ENCODE measurements around the gene MMP27. TPM values are rescaled to one million over a fixed set of nuclear protein-coding genes. Genes with fewer than 3 reads are reported as not detected.

The MMP27 gene
- total RNA-seq, 4 donors from 2014 or later: not detected

- DNase-seq (ENCODE audit: low spot score) (no peak), ATAC-seq (ENCODE audit: low FRiP score) (no peak)
- TF ChIP-seq, protein P1, sequence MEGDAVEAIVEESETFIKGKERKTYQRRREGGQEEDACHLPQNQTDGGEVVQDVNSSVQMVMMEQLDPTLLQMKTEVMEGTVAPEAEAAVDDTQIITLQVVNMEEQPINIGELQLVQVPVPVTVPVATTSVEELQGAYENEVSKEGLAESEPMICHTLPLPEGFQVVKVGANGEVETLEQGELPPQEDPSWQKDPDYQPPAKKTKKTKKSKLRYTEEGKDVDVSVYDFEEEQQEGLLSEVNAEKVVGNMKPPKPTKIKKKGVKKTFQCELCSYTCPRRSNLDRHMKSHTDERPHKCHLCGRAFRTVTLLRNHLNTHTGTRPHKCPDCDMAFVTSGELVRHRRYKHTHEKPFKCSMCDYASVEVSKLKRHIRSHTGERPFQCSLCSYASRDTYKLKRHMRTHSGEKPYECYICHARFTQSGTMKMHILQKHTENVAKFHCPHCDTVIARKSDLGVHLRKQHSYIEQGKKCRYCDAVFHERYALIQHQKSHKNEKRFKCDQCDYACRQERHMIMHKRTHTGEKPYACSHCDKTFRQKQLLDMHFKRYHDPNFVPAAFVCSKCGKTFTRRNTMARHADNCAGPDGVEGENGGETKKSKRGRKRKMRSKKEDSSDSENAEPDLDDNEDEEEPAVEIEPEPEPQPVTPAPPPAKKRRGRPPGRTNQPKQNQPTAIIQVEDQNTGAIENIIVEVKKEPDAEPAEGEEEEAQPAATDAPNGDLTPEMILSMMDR (IDR thresholded peaks at IDR 0.05): no peak
Measured at GRCh38 chr11:102717280-102717679, 11.7 kb upstream of the MMP27 start.

DNA sequence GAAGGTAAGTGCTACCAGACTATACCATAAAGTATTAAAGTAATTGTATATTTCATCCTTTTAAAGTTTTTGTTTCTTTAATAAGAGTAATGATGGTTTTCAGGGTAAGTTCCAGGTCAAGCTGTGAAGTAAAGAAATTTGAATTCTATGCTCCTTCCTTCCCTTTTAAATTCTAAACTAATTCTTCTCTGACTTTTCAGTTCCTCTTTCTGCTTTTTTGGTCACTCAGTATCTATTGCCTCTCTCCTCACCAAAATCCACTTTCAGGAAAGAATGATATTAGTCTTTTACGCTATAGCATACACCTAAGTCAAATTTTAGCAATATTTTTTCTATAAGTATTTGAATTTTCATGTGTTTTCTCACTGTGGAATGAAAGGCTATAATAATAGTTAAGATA is 11.0 kb upstream of the MMP27 start:
- TF ChIP-seq, protein P1 (IDR thresholded peaks at IDR 0.05): no peak
- ATAC-seq (ENCODE audit: low FRiP score) (no peak), DNase-seq (ENCODE audit: low spot score) (no peak)

- ATAC-seq (ENCODE audit: low FRiP score): no peak
- no peak for DNase-seq (ENCODE audit: low spot score)
Measured at GRCh38 chr11:102712137-102712536, 6.6 kb upstream of the MMP27 start.

GRCh38 chr11:102709201-102709945 is 3.8 kb upstream of the MMP27 start:
- ATAC-seq (ENCODE audit: low FRiP score) (no peak), DNase-seq (ENCODE audit: low spot score) (no peak)
- TF ChIP-seq, protein P1 (IDR thresholded peaks at IDR 0.05): no peak

More at GRCh38 chr11:102712137-102712536, 6.6 kb upstream of the MMP27 start:
- TF ChIP-seq, protein P1 (IDR thresholded peaks at IDR 0.05): no peak

DNA sequence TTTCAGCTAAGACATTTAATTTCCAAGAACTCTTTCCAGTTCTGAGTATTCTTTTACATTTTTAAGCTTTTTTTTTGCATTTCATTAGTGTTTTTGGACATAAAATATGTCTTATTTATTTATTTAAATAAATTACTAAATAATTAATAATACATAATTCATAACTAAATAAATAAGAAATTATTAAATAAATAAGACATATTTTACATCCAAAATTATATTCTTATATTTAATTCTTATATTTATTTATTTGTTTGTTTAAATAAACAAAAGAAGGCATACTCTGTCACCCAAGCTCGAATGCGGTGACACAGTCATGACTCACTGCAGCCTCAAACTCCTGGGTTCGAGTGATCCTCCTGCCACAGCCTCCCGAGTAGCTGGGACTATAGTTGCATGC is 3.1 kb upstream of the MMP27 start:
- TF ChIP-seq, protein P1 (IDR thresholded peaks at IDR 0.05): no peak
- no peak for ATAC-seq (ENCODE audit: low FRiP score)
- no peak for DNase-seq (ENCODE audit: low spot score)

DNA sequence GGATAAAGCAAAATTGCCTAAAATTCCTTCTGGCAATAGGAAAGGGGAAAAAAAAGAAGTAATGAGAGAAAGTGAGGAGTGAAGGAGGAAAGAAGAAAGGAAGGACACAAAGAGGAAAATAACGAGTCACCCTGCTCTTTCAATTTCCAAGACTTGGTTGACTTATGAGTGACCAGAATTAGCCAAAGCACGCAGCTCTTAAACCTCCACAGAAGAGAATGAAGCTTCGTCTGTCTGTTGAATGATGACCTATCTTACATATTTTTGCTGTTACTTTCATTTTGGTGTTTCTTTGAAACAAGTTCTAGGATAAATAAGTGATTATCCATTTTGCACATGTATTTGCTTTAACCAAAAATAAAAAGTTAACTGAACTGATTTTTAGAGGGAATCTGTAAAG is 728 bp downstream of the MMP27 start:
- TF ChIP-seq, protein P1 (IDR thresholded peaks at IDR 0.05): no peak
- DNase-seq (ENCODE audit: low spot score) (no peak), ATAC-seq (ENCODE audit: low FRiP score) (no peak)

DNA sequence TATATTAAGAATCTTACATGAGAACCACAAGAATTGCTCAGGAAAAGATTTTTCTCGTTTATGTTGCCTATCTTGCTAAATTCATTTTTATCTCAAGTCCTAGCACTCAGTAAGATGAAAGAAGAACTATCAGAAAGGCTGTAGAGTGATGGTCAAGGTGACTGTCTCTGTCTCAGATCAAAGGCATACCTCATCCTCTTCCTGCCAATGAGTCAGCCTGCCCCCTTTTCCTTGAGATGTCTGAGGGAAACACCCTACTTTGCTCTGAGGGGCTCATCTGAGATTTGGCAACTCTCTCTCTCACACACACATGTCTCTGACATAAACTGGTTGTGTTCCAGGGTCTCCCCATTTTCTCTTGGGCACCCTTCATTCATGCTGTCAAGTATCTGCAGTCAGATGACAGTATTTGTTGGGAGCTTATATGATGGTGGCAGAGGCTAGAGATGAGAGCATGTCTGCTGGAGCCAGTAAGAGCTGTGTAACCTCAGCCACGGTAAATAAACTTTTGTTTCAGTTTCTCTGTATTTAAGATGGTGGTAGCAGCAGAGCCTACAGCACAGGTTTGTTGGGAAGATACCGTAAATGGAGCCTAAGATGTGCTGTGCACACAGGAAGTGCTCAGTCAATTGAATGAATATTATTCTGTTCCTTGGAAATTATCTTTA is 1.6 kb downstream of the MMP27 start:
- ATAC-seq (ENCODE audit: low FRiP score): no peak
- TF ChIP-seq, protein P1 (IDR thresholded peaks at IDR 0.05): no peak
- no peak for DNase-seq (ENCODE audit: low spot score)

Data from omental fat pad (tissue), 4 donors.